Stimulated activated CD4-positive, alpha-beta T cell treated with anti-CD3 and anti-CD28 coated beads, TNF-alpha, amount 100 ng/mL, for 4 hours (primary cell): ENCODE results near the gene GPD2.

Source experiments
- DNase-seq, 3 experiments: peaks; one replicate each; pipeline ENCODE4 v3.0.0-alpha.2; 2020; ENCODE audit warnings: low read depth in 3 of 3

GPD2 gene

DNA sequence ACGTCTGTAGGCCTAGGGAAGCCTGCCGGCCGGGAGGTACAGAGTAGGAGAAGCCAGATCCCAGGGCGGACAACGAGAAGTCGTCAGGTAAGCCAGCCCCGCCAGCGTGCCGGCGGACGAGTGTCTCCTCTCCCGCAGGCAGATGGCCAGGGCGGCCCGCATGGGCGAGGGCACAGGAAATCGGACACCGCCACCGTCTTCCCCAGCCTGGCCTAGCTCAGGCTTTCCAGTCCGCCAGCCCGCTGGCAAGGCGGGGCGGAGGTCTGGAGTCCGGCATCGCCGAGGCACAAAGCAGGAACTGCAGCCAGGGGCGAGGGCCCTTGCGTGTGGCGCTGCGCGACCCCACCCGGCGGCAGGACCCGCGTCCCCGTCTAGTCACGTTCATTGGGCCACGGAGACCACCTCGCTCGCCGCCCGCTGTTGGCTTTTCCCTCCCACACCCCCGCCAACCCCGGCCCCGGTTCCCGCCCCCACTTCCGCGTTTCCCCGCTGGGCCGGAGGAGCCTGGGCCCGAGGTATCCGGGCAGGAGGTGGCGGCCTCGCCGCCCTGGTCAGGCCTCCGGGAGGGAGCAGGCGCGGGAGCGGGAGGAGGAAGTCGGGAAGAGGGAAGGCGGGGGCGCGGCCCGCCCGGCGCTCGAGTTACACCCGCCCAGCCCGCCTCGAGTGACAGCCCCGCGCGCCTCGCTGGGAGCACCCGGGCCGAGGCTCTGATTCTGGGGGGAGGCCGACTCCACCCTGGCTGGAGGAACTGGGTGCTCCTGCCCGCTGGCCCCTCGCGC lies at the start of gene GPD2:
Gene GPD2 (plus strand): TSS at position 662 of the 779 bp plus-strand sequence. CDS start 39,727 bp downstream, outside the sequence.
- DNase-seq = peak; percentile 21 to 39 (median 31)

DNA sequence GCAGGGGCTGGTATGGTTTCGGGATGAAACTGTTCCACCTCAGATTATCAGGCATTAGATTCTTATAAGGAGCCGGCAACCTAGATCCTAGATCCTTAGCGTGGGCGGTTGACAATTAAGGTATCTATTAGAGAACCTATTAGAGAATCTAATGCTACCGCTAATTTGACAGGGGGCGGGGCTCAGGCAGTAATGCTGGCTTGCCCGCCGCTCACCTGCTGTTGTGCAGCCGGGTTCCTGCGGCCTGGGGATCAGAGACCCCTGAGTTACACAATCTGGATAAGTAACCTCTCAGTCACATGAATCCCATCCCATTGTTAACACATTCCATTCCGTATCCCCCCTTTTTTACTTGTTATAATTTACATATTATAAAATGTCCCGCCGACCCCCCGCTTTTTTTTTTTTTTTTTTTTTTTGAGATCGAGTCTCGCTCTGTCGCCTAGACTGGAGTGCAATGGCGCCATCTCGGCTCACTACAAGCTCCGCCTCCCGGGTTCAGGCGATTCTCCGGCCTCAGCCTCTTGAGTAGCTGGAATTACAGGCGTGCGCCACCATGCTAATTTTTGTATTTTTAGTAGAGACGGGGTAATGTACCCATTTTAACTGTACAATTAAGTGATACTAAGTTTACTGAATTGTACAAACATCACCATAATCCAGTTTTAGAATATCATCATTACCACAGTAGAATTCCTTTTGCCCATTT lies 42.0 kb upstream of the GPD2 start:
- DNase-seq = no peak

DNA sequence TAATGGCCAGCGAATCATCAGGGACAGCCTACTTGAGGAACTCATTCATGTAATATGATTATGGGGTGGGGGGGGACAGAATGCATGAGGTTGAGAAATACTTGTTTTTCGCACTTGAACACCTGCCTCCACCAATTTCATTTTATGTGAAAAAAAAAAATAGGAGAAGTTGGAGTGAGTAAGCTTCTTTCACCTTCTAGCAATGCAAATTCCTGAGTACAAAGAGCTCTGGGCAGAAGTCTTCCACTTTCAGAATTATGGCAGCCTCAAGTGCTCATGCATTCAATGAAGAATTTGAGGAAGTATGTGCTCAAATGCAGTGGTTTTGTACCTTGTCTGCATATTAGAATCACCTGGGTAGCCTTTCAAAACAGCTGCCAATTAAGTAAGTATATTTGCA lies 40.1 kb upstream of the GPD2 start:
- no peak for DNase-seq

GRCh38 chr2:156397229-156397628 lies 39.0 kb upstream of the GPD2 start:
- DNase-seq = no peak

DNA sequence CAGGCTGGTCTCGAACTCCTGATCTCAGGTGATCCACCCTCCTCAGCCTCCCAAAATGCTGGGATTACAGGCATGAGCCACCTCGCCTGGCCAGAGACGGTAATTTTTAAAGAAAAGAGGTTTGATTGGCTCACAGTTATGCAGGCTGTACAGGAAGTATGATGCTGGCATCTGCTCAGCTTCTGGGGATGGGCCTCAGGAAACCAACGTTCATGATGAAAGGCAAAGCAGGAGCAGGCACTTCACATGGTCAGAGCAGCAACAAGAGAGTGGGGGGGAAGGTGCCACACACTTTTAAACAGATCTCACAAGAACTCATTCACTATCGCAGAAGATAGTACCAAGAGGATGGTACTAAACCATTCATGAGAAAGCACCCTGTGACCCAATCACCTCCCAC lies 38.0 kb upstream of the GPD2 start:
- DNase-seq = no peak

DNA sequence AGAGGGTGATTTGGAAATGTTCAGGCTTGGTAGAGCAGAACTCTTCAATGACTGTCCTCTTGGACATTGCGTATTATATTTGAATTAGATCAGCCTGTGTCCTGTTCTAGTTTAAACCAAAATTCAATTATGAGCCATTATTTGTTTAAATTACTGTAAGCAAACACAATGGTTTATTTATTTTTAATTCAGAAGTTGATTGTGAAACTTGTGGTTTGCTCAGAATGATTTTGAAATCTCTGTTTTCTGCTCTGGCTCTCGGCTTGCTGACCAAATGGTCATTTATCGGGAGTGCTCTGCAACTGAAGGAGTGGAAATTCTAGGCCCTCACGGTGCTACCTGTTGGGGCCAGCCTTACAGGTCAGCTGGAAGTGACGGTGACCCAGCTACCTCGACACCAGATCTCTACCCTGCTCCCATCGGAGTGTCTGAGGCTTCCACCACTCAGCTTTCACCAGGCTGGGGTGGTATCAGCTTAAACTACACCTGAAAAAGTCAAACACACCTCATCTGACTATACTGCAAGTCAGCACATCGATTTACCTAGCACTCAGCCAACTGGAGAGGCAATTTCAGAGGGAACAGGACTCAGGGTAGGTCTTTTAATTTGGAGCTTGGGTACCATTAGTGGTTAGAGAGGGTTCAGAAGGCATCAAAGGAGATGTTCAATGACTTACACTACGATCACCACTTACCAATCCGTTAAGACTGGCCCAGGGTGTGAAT lies 36.8 kb upstream of the GPD2 start:
- DNase-seq = no peak

DNA sequence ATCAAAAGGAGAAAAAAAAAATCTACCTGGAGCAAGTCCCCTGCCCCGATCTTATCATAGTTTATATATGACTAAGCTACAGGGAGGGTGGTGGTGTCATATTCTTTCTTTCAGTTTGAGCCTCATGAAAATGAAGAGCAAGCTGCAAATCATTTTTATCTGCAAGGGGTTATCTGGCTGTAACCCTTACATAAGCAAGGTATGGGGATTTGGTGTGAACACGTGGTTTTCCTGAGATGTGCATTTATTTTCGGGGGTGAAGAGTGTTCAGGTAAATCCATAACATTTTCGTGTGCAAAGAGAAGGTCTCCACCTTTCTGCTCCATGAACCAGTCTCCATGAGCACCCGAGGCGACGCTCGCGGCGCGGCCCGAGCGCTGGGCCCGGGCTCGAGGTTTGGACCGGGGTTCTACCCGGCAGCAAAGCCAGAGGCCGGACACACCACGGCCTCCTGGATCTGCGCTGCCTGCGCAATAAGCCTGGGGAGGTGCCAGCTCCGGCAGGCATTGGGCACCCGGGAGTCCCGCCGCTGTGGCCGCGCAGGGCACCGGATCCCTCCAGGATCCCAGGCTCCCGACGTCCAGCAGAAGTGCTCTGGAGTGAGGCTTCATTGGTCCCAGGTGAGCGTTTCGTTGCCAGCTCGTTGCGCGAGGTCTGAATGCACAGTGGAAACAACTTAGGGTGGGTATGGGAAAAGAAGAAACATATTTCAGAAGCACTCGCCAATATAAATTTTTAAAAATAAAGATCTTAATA lies 36.1 kb upstream of the GPD2 start:
- DNase-seq = peak in 1 of 3 experiments; percentile 39

DNA sequence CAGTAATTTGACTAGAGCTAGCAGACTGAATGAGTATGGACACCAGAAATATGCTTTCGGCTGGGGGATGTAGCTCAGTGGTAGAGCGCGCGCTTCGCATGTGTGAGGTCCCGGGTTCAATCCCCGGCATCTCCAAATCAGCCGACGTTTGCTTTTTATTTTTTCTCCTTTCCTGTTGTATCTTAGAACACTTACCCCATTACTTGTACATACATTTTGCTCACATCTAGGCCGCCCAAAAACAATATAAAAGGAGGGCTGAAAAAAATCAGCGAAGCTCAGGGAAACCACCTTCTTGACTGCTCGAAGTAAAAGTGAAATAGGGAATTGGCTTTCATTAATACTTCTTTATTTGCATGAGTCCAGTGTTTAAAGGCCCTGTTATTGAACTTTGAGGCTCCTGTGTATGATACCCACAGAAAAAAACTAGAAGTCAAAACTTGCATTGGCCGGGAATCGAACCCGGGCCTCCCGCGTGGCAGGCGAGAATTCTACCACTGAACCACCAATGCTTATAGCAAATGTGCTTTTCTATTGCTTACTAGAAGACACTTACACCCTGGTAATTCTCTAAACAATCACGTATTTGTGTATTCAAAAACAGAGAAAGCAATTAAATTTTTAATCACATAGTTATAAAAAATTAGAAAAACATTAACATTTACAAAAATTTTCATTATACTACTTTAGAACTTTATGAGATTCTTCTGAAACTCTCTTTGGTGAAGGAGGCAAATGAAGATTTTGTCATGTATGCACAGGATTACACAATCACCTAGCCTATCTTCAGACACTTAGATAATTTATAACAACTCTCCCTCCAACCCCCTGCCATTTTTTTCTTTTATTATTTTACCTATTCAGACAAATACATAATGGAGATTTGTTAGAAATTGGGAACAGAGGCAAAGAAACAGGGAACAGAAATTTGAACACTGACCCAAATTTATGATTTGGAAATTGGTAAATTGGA lies 35.2 kb upstream of the GPD2 start:
- DNase-seq = peak; percentile 62 to 74 (median 73)

- no peak for DNase-seq
These were observed 34.3 kb upstream of the GPD2 start for GRCh38 chr2:156401861-156402260.

- DNase-seq = no peak
These were observed 30.6 kb upstream of the GPD2 start for GRCh38 chr2:156405586-156405985.

GRCh38 chr2:156411835-156412234 lies 24.3 kb upstream of the GPD2 start:
- DNase-seq = no peak

DNA sequence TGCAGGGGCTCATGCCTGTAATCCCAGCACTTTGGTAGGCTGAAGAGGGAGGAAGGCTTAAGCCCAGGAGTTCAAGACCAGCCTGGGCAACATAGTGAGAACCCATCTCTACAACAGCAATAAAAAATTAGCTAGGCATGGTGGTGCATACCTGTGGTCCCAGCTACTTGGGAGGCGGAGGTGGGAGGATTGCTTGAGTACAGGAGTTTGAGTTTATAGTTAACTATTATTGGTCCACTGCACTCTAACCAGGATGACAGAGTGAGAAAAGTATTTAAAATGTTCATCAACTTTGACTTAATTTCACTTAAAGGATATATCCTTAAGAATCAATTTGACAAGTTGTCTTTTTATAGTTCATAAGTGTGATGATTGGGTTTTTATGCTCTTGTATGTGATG lies 14.3 kb upstream of the GPD2 start:
- DNase-seq = no peak

GRCh38 chr2:156423674-156424282 lies 12.4 kb upstream of the GPD2 start:
- DNase-seq = no peak

GRCh38 chr2:156427074-156427473 lies 9.1 kb upstream of the GPD2 start:
- no peak for DNase-seq

DNA sequence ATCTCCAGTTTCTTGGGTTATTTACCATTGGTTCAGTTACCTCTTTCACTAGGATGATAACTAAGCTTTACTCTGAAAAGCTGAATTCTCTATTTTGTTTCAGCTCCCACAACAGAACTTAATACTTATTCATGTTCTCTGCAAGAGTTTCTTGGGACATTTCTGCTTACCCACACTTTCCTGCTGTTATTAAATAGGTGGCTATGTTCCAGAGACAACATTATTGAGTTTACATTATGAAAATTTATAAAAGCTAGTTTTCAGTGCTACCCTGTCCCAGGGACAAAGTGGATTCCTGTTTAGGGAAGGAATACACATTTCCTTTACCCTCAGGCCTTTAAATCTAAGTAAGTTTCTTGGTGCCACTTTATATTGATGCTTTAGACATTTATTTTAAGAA lies 7.0 kb upstream of the GPD2 start:
- DNase-seq = no peak

DNA sequence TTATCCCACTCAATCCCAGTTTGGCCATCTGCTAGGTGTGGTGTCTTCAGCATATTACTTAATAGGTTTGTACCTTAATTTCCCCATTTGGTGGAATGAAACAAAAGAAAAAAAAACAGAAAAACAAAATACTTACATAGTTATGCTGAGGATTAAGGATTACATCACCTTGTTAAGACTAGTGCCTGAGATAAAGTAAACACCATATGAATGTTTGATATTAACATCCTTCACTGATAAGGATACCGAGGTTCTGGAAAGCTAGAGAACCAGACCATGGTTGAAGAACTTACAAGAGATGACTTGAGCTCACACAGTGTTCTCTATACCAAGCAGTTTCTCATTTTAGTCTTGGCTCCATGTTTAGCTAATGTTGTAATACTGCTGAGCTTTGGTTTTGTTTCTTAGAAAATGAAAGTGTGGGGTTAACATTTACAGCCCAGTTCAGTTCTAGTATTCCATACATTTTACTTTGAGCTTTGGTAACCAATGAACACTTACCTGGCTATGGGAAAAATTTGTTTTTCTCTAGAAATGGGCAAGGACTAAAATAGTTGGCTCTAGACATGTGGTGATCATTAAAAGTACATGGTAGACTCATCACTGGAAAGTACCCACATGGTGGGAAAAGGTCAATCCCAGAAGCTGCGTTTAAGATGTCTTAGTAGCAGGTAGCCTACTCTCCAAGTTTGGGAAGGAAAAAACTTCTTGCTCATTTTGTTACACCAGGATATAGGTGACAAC lies 5.8 kb upstream of the GPD2 start:
- DNase-seq = no peak

GRCh38 chr2:156430980-156431358 lies 5.2 kb upstream of the GPD2 start:
- no peak for DNase-seq

GRCh38 chr2:156434461-156435291 lies 1.5 kb upstream of the GPD2 start:
- DNase-seq = no peak

GRCh38 chr2:156435396-156435717 lies 822 bp upstream of the GPD2 start:
- no peak for DNase-seq
